ENCODE results near the gene AKT1. TPM values are rescaled to one million over a fixed set of nuclear protein-coding genes. Genes with fewer than 3 reads are reported as not detected.

Gene AKT1
- total RNA-seq, 2 donors from 2014 or later = 158 to 162 TPM

DNA sequence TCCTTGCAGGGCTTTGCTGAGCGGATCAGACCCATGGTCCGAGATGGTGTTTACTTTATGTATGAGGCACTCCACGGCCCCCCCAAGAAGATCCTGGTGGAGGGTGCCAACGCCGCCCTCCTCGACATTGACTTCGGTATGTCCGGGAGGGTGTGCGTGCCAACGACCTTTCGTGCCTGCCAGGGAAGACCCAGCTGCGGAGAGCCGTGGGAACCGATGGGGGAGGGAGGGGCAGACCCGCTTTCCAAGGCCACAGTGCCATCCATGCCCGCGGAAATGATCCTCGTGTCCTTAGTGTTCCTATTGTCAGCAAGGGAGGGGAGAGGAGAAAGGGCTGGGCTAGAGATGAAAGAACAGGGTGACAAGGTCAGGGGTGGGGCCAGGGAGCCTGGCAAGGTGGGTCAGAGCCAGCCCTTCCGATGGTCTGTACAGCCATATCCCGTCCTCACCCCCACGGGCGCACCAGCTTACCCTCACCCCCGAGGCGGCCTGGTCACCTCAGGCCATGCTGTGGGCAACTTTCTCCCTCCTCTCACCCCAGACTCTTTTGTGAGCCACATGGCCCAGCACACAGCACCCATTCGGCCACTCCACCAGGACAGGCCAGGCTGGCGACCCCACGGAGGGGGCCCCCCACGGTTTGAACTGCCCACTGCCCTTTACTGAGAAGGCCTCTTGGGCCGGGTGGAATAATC is 54.3 kb downstream of the AKT1 start:
- TF ChIP-seq, protein P1, sequence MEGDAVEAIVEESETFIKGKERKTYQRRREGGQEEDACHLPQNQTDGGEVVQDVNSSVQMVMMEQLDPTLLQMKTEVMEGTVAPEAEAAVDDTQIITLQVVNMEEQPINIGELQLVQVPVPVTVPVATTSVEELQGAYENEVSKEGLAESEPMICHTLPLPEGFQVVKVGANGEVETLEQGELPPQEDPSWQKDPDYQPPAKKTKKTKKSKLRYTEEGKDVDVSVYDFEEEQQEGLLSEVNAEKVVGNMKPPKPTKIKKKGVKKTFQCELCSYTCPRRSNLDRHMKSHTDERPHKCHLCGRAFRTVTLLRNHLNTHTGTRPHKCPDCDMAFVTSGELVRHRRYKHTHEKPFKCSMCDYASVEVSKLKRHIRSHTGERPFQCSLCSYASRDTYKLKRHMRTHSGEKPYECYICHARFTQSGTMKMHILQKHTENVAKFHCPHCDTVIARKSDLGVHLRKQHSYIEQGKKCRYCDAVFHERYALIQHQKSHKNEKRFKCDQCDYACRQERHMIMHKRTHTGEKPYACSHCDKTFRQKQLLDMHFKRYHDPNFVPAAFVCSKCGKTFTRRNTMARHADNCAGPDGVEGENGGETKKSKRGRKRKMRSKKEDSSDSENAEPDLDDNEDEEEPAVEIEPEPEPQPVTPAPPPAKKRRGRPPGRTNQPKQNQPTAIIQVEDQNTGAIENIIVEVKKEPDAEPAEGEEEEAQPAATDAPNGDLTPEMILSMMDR (IDR thresholded peaks at IDR 0.05) = no peak
- peaks cover 40% of the 10 kb centered on the region for H3K36me3 ChIP-seq
- no peak for ATAC-seq (ENCODE audit: insufficient number of reproducible peaks, low FRiP score, low read depth)
- H3K9me3 ChIP-seq = no peaks in the 10 kb centered on the region
- peak overlapping the region in 1 of 2 donors; percentile 11 for H3K27ac ChIP-seq
- no peaks in the 10 kb centered on the region for H3K27me3 ChIP-seq (replicated peaks; ENCODE audit: insufficient read depth)
- peaks cover 20 to 27% of the 10 kb centered on the region in 2 donors for H3K4me1 ChIP-seq (ENCODE audit: control insufficient read depth in 1 of 2, low read depth in 2 of 2)
- H3K4me3 ChIP-seq = no peak overlapping the region
- no peak for DNase-seq (ENCODE audit: low spot score)

DNA sequence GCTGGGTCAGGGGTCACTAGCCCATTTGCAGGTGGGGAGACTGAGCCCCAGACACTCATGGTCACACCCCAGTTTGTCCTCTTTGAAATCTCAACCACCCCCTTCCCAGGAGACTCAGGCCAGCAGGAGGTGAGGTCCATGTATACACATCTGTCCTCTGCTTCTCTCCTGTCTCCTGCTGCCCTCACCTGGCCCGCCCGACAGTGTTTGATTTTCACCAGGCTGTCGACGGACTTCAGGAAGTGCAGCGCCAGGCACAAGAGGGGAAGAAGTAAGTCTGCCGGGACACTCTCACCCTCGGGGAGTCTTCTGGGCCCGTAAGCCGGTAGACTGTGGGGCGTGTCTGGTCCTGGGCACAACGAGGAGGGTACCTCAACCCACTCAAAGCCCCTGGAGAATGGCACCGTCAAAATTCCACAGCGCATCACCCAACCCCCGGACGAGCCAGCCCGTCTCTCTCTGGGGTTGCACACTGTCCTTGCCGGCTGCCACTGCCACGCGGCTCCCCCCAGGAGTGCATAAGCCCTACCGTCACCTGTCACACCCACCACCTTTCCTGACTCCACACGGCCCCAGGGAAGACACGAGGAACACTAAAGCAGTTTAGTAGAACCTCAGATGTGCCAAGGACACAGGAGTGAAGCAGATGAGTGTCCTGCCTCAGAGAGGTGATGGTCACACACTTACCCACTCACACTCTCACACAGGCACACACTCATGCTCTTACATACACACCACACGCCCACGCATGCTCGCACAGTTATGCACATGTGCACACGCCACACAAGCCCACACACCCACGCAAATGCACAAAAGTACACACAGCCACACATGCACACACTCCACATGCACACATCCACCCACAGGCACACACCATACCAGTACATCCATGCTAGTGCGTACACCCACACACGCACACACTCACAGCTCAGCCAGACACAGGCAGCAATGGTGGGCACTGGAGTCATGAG is 55.7 kb downstream of the AKT1 start:
- Histone ChIP-seq H3K9me3 (no peaks in the 10 kb centered on the region), H3K27me3 (replicated peaks; ENCODE audit: insufficient read depth) (no peaks in the 10 kb centered on the region), H3K4me3 (no peak overlapping the region), H3K36me3 (peaks cover 38% of the 10 kb centered on the region), H3K27ac (peak overlapping the region in 1 of 2 donors; percentile 2), H3K4me1 (ENCODE audit: control insufficient read depth in 1 of 2, low read depth in 2 of 2) (peaks cover 24 to 31% of the 10 kb centered on the region in 2 donors)
- DNase-seq (ENCODE audit: low spot score) (no peak), ATAC-seq (ENCODE audit: insufficient number of reproducible peaks, low FRiP score, low read depth) (no peak)
- TF ChIP-seq, protein P1 (IDR thresholded peaks at IDR 0.05) = no peak

DNA sequence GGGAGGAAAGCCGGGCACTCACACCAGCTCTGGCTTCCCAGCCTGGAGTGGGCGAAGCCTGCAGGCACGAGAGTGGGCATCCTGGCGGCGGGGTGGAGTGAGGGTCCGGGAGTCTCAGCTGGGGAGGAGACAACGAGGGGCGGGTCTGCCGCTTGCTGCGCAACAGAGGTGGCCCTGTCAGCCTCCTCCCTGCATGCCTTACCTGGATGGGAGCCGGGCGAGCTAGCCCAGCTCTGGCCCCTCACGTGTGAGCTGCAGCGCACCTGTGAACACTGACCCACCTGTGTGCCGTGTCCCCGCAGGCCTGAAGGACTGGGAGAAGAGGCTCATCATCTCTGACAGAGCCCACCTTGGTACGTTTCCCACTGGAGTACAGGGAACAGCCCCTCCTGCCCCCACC is 56.5 kb downstream of the AKT1 start:
- peak overlapping the region in 1 of 2 donors; percentile 2 for H3K27ac ChIP-seq
- DNase-seq (ENCODE audit: low spot score) (no peak), ATAC-seq (ENCODE audit: insufficient number of reproducible peaks, low FRiP score, low read depth) (no peak)
- peaks cover 35% of the 10 kb centered on the region for H3K36me3 ChIP-seq
- H3K9me3 ChIP-seq = no peaks in the 10 kb centered on the region
- H3K4me1 ChIP-seq (ENCODE audit: control insufficient read depth in 1 of 2, low read depth in 2 of 2) = peaks cover 26 to 39% of the 10 kb centered on the region in 2 donors
- no peaks in the 10 kb centered on the region for H3K27me3 ChIP-seq (replicated peaks; ENCODE audit: insufficient read depth)
- TF ChIP-seq, protein P1 (IDR thresholded peaks at IDR 0.05) = no peak
- no peak overlapping the region for H3K4me3 ChIP-seq

DNA sequence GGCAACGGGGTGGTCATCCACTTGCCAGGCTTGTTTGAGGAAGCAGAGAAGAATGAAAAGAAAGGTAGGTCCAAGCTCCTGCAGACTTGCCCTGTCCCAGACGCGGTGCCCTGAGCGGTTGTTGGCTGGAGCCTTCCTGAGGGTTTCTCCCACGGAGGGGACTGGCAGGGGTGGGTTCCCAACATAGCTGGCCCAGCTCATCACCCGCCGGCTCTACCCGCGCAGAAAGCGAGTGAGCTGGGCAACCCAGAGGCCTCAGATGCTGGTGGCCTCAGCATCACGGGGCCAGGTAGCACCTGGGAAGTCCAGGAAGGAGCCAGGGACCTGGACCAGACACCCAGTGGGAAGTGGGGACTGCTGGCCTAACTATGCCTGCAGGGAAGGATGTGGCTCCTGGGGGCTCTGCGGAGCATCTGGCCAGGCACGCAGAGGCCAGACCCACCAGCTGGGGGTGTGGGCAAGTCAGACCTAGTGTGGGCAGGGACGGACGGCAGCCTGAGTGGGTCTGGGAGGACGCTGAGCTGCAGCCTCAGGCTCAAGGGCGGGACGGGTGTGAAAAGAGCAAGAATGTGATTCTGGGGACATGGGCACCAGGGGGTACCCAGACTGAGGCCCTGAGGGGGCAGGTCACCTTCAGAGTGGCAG is 57.1 kb downstream of the AKT1 start:
- H3K27me3 ChIP-seq (replicated peaks; ENCODE audit: insufficient read depth) = no peaks in the 10 kb centered on the region
- H3K9me3 ChIP-seq = no peaks in the 10 kb centered on the region
- H3K4me1 ChIP-seq (ENCODE audit: control insufficient read depth in 1 of 2, low read depth in 2 of 2) = peaks cover 26 to 44% of the 10 kb centered on the region in 2 donors
- no peak overlapping the region for H3K4me3 ChIP-seq
- DNase-seq (ENCODE audit: low spot score) (no peak), ATAC-seq (ENCODE audit: insufficient number of reproducible peaks, low FRiP score, low read depth) (no peak)
- H3K27ac ChIP-seq = peak overlapping the region; percentile 34 to 91
- H3K36me3 ChIP-seq = peaks cover 32% of the 10 kb centered on the region
- TF ChIP-seq, protein P1 (IDR thresholded peaks at IDR 0.05) = no peak
